ENCODE results near the gene FAM111A.

Gene FAM111A

GRCh38 chr11:59187035-59187434, 44.4 kb downstream of the FAM111A start:
- DNase-seq, result no peak
- H3K27ac ChIP-seq (ENCODE audit: insufficient read depth, low read length, poor library complexity, severe bottlenecking), result no peak overlapping the region
- no peaks in the 10 kb centered on the region for H3K36me3 ChIP-seq (ENCODE audit: control insufficient read depth, insufficient read depth, low read length)
- no peak overlapping the region for H3K4me3 ChIP-seq (ENCODE audit: insufficient read depth, low read depth, low read length, poor library complexity, severe bottlenecking)
- H3K27me3 ChIP-seq (replicated peaks; ENCODE audit: control insufficient read depth, insufficient read depth, low read length, poor library complexity, severe bottlenecking), result no peaks in the 10 kb centered on the region
- H3K4me1 ChIP-seq (ENCODE audit: control insufficient read depth, insufficient read depth, low read length, poor library complexity, severe bottlenecking), result no peaks in the 10 kb centered on the region
- H3K9me3 ChIP-seq (ENCODE audit: control insufficient read depth, low read length), result no peaks in the 10 kb centered on the region

GRCh38 chr11:59187587-59187986, 44.9 kb downstream of the FAM111A start:
- Histone ChIP-seq H3K27me3 (replicated peaks; ENCODE audit: control insufficient read depth, insufficient read depth, low read length, poor library complexity, severe bottlenecking) (no peaks in the 10 kb centered on the region), H3K4me3 (ENCODE audit: insufficient read depth, low read depth, low read length, poor library complexity, severe bottlenecking) (no peak overlapping the region), H3K9me3 (ENCODE audit: control insufficient read depth, low read length) (no peaks in the 10 kb centered on the region), H3K36me3 (ENCODE audit: control insufficient read depth, insufficient read depth, low read length) (no peaks in the 10 kb centered on the region), H3K4me1 (ENCODE audit: control insufficient read depth, insufficient read depth, low read length, poor library complexity, severe bottlenecking) (no peaks in the 10 kb centered on the region), H3K27ac (ENCODE audit: insufficient read depth, low read length, poor library complexity, severe bottlenecking) (no peak overlapping the region)
- no peak for DNase-seq

- H3K4me3 ChIP-seq (ENCODE audit: insufficient read depth, low read depth, low read length, poor library complexity, severe bottlenecking), result no peak overlapping the region
- no peaks in the 10 kb centered on the region for H3K36me3 ChIP-seq (ENCODE audit: control insufficient read depth, insufficient read depth, low read length)
- H3K4me1 ChIP-seq (ENCODE audit: control insufficient read depth, insufficient read depth, low read length, poor library complexity, severe bottlenecking), result no peaks in the 10 kb centered on the region
- DNase-seq, result no peak
- no peaks in the 10 kb centered on the region for H3K9me3 ChIP-seq (ENCODE audit: control insufficient read depth, low read length)
- H3K27me3 ChIP-seq (replicated peaks; ENCODE audit: control insufficient read depth, insufficient read depth, low read length, poor library complexity, severe bottlenecking), result no peaks in the 10 kb centered on the region
- no peak overlapping the region for H3K27ac ChIP-seq (ENCODE audit: insufficient read depth, low read length, poor library complexity, severe bottlenecking)
Observed at GRCh38 chr11:59188954-59189353, 46.3 kb downstream of the FAM111A start.

GRCh38 chr11:59189986-59190385, 47.3 kb downstream of the FAM111A start:
- no peak for DNase-seq
- Histone ChIP-seq H3K4me1 (ENCODE audit: control insufficient read depth, insufficient read depth, low read length, poor library complexity, severe bottlenecking) (no peaks in the 10 kb centered on the region), H3K27ac (ENCODE audit: insufficient read depth, low read length, poor library complexity, severe bottlenecking) (no peak overlapping the region), H3K9me3 (ENCODE audit: control insufficient read depth, low read length) (no peaks in the 10 kb centered on the region), H3K27me3 (replicated peaks; ENCODE audit: control insufficient read depth, insufficient read depth, low read length, poor library complexity, severe bottlenecking) (no peaks in the 10 kb centered on the region), H3K36me3 (ENCODE audit: control insufficient read depth, insufficient read depth, low read length) (no peaks in the 10 kb centered on the region), H3K4me3 (ENCODE audit: insufficient read depth, low read depth, low read length, poor library complexity, severe bottlenecking) (no peak overlapping the region)

GRCh38 chr11:59191095-59191494, 48.4 kb downstream of the FAM111A start:
- no peak for DNase-seq
- no peak overlapping the region for H3K4me3 ChIP-seq (ENCODE audit: insufficient read depth, low read depth, low read length, poor library complexity, severe bottlenecking)
- H3K36me3 ChIP-seq (ENCODE audit: control insufficient read depth, insufficient read depth, low read length), result no peaks in the 10 kb centered on the region
- no peaks in the 10 kb centered on the region for H3K27me3 ChIP-seq (replicated peaks; ENCODE audit: control insufficient read depth, insufficient read depth, low read length, poor library complexity, severe bottlenecking)
- no peak overlapping the region for H3K27ac ChIP-seq (ENCODE audit: insufficient read depth, low read length, poor library complexity, severe bottlenecking)
- H3K4me1 ChIP-seq (ENCODE audit: control insufficient read depth, insufficient read depth, low read length, poor library complexity, severe bottlenecking), result peaks cover under 1% of the 10 kb centered on the region
- H3K9me3 ChIP-seq (ENCODE audit: control insufficient read depth, low read length), result no peaks in the 10 kb centered on the region

- Histone ChIP-seq H3K4me1 (ENCODE audit: control insufficient read depth, insufficient read depth, low read length, poor library complexity, severe bottlenecking) (peaks cover 3% of the 10 kb centered on the region), H3K4me3 (ENCODE audit: insufficient read depth, low read depth, low read length, poor library complexity, severe bottlenecking) (no peak overlapping the region), H3K9me3 (ENCODE audit: control insufficient read depth, low read length) (no peaks in the 10 kb centered on the region), H3K27ac (ENCODE audit: insufficient read depth, low read length, poor library complexity, severe bottlenecking) (no peak overlapping the region), H3K27me3 (replicated peaks; ENCODE audit: control insufficient read depth, insufficient read depth, low read length, poor library complexity, severe bottlenecking) (no peaks in the 10 kb centered on the region), H3K36me3 (ENCODE audit: control insufficient read depth, insufficient read depth, low read length) (no peaks in the 10 kb centered on the region)
- DNase-seq, result no peak
Observed at GRCh38 chr11:59191890-59192289, 49.2 kb downstream of the FAM111A start.

- H3K4me3 ChIP-seq (ENCODE audit: insufficient read depth, low read depth, low read length, poor library complexity, severe bottlenecking), result no peak overlapping the region
- no peak overlapping the region for H3K27ac ChIP-seq (ENCODE audit: insufficient read depth, low read length, poor library complexity, severe bottlenecking)
- no peaks in the 10 kb centered on the region for H3K27me3 ChIP-seq (replicated peaks; ENCODE audit: control insufficient read depth, insufficient read depth, low read length, poor library complexity, severe bottlenecking)
- H3K9me3 ChIP-seq (ENCODE audit: control insufficient read depth, low read length), result no peaks in the 10 kb centered on the region
- DNase-seq, result no peak
- peaks cover 3% of the 10 kb centered on the region for H3K4me1 ChIP-seq (ENCODE audit: control insufficient read depth, insufficient read depth, low read length, poor library complexity, severe bottlenecking)
- H3K36me3 ChIP-seq (ENCODE audit: control insufficient read depth, insufficient read depth, low read length), result no peaks in the 10 kb centered on the region
Observed at GRCh38 chr11:59192446-59193020, 49.9 kb downstream of the FAM111A start.

GRCh38 chr11:59193587-59194130, 51.0 kb downstream of the FAM111A start:
- H3K27me3 ChIP-seq (replicated peaks; ENCODE audit: control insufficient read depth, insufficient read depth, low read length, poor library complexity, severe bottlenecking), result no peaks in the 10 kb centered on the region
- no peaks in the 10 kb centered on the region for H3K36me3 ChIP-seq (ENCODE audit: control insufficient read depth, insufficient read depth, low read length)
- DNase-seq, result no peak
- H3K9me3 ChIP-seq (ENCODE audit: control insufficient read depth, low read length), result no peaks in the 10 kb centered on the region
- H3K4me3 ChIP-seq (ENCODE audit: insufficient read depth, low read depth, low read length, poor library complexity, severe bottlenecking), result no peak overlapping the region
- peaks cover 3% of the 10 kb centered on the region for H3K4me1 ChIP-seq (ENCODE audit: control insufficient read depth, insufficient read depth, low read length, poor library complexity, severe bottlenecking)
- H3K27ac ChIP-seq (ENCODE audit: insufficient read depth, low read length, poor library complexity, severe bottlenecking), result no peak overlapping the region

GRCh38 chr11:59195586-59195985, 52.9 kb downstream of the FAM111A start:
- no peaks in the 10 kb centered on the region for H3K27me3 ChIP-seq (replicated peaks; ENCODE audit: control insufficient read depth, insufficient read depth, low read length, poor library complexity, severe bottlenecking)
- H3K4me1 ChIP-seq (ENCODE audit: control insufficient read depth, insufficient read depth, low read length, poor library complexity, severe bottlenecking), result peaks cover 3% of the 10 kb centered on the region
- H3K4me3 ChIP-seq (ENCODE audit: insufficient read depth, low read depth, low read length, poor library complexity, severe bottlenecking), result no peak overlapping the region
- H3K27ac ChIP-seq (ENCODE audit: insufficient read depth, low read length, poor library complexity, severe bottlenecking), result no peak overlapping the region
- no peaks in the 10 kb centered on the region for H3K36me3 ChIP-seq (ENCODE audit: control insufficient read depth, insufficient read depth, low read length)
- no peak for DNase-seq
- H3K9me3 ChIP-seq (ENCODE audit: control insufficient read depth, low read length), result no peaks in the 10 kb centered on the region

GRCh38 chr11:59196777-59197176, 54.1 kb downstream of the FAM111A start:
- Histone ChIP-seq H3K4me3 (ENCODE audit: insufficient read depth, low read depth, low read length, poor library complexity, severe bottlenecking) (no peak overlapping the region), H3K4me1 (ENCODE audit: control insufficient read depth, insufficient read depth, low read length, poor library complexity, severe bottlenecking) (peaks cover 3% of the 10 kb centered on the region), H3K36me3 (ENCODE audit: control insufficient read depth, insufficient read depth, low read length) (no peaks in the 10 kb centered on the region), H3K27ac (ENCODE audit: insufficient read depth, low read length, poor library complexity, severe bottlenecking) (no peak overlapping the region), H3K27me3 (replicated peaks; ENCODE audit: control insufficient read depth, insufficient read depth, low read length, poor library complexity, severe bottlenecking) (no peaks in the 10 kb centered on the region), H3K9me3 (ENCODE audit: control insufficient read depth, low read length) (no peaks in the 10 kb centered on the region)
- DNase-seq, result no peak

All from effector memory CD4-positive, alpha-beta T cell (primary cell).